WTC11 (cell line): ENCODE measurements around the gene C2orf92. TPM values are rescaled to one million over a fixed set of nuclear protein-coding genes. Genes with fewer than 3 reads are reported as not detected.

Source experiments
- ATAC-seq: fragments of 200-7000 bp; cut with Tn5 transposase; 2 replicates; pipeline ENCODE4 v1.10.0; 2021; ENCODE audit warnings: mild to moderate bottlenecking, moderate library complexity
- CTCF ChIA-PET: fragments of 300-600 bp; sonication (Branson Sonifier 250); formaldehyde crosslinking; loops from one replicate; lab custom pipeline; 2021; ENCODE audit warnings: antibody characterized with exemption; lab: Charles Lee
- POLR2A ChIA-PET: fragments of 350-600 bp; sonication (Branson Sonifier 250); formaldehyde crosslinking; loops from one replicate; lab custom pipeline; 2021; ENCODE audit warnings: antibody characterized with exemption; lab: Charles Lee
- DNase-seq: peaks from one replicate; pipeline ENCODE4 v3.0.0; 2021; ENCODE audit warnings: low spot score
- H3K27ac Mint-ChIP-seq: 2 replicates; pipeline ENCODE4 v1.8.0; 2021; ENCODE audit warnings: mixed read lengths
- H3K27me3 Mint-ChIP-seq: 2 replicates; pipeline ENCODE4 v1.8.0; 2021; ENCODE audit warnings: low read depth, mild to moderate bottlenecking, moderate library complexity, mixed read lengths
- H3K36me3 Mint-ChIP-seq: 2 replicates; pipeline ENCODE4 v1.8.0; 2021; ENCODE audit warnings: mixed read lengths
- H3K4me1 Mint-ChIP-seq: 2 replicates; pipeline ENCODE4 v1.8.0; 2022; ENCODE audit warnings: mixed read lengths
- H3K4me3 Mint-ChIP-seq: 2 replicates; pipeline ENCODE4 v1.8.0; 2021; ENCODE audit warnings: mild to moderate bottlenecking, moderate library complexity, mixed read lengths
- H3K9me3 Mint-ChIP-seq: 2 replicates; pipeline ENCODE4 v1.8.0; 2021; ENCODE audit warnings: mixed read lengths
- AFF4 ChIP-seq: sonication (generic); formaldehyde crosslinking; IDR thresholded peaks from 2 replicates; pipeline ENCODE4 v1.8.1; 2023; ENCODE audit warnings: mild to moderate bottlenecking, missing genetic modification reagents, borderline replicate concordance
- CDX4 ChIP-seq: fragments of 250-450 bp; sonication (Bioruptor Pico); IDR thresholded peaks from 2 replicates; pipeline ENCODE4 v1.9.0; 2021; ENCODE audit warnings: moderate library complexity, mild to moderate bottlenecking, inconsistent platforms, borderline replicate concordance
- CTCF ChIP-seq: fragments of 200-600 bp; IDR thresholded peaks from 2 replicates; pipeline ENCODE4 v1.8.0; 2022; ENCODE audit warnings: antibody characterized with exemption
- ELF4 ChIP-seq: sonication (generic); formaldehyde crosslinking; IDR thresholded peaks from 2 replicates; pipeline ENCODE4 v1.8.1; 2022; ENCODE audit warnings: low read depth, mild to moderate bottlenecking, moderate library complexity, missing genetic modification reagents
- GRHL2 ChIP-seq: fragments of 250-450 bp; sonication (Bioruptor Pico); IDR thresholded peaks from 2 replicates; pipeline ENCODE4 v1.8.0; 2022; ENCODE audit warnings: mild to moderate bottlenecking, moderate library complexity; ENCODE audit not compliant: insufficient replicate concordance, severe bottlenecking
- IRF1 ChIP-seq: sonication (generic); formaldehyde crosslinking; IDR thresholded peaks from 2 replicates; pipeline ENCODE4 v1.8.0; 2023; ENCODE audit warnings: missing genetic modification reagents
- JAZF1 ChIP-seq: fragments of 250-450 bp; sonication (Bioruptor Pico); IDR thresholded peaks from 2 replicates; pipeline ENCODE4 v1.9.0; 2021; ENCODE audit warnings: moderate library complexity, mild to moderate bottlenecking, inconsistent platforms
- MAX ChIP-seq: sonication (generic); formaldehyde crosslinking; IDR thresholded peaks from 2 replicates; pipeline ENCODE4 v1.8.0; 2022; ENCODE audit warnings: mild to moderate bottlenecking, missing genetic modification reagents
- NR2C2 ChIP-seq: sonication (generic); formaldehyde crosslinking; IDR thresholded peaks from 2 replicates; pipeline ENCODE4 v1.8.0; 2022; ENCODE audit warnings: mild to moderate bottlenecking, missing genetic modification reagents
- PRDM15 ChIP-seq: sonication (generic); formaldehyde crosslinking; IDR thresholded peaks from 2 replicates; pipeline ENCODE4 v1.8.0; 2022; ENCODE audit warnings: missing genetic modification reagents
- RORB ChIP-seq: fragments of 250-450 bp; sonication (Bioruptor Pico); IDR thresholded peaks from 2 replicates; pipeline ENCODE4 v1.9.0; 2021; ENCODE audit warnings: mild to moderate bottlenecking
- ZNF263 ChIP-seq: sonication (generic); formaldehyde crosslinking; IDR thresholded peaks from 2 replicates; pipeline ENCODE4 v1.8.1; 2022; ENCODE audit warnings: low read depth, mild to moderate bottlenecking, moderate library complexity, missing genetic modification reagents
- ZSCAN18 ChIP-seq: fragments of 250-450 bp; sonication (Bioruptor Pico); IDR thresholded peaks from 2 replicates; pipeline ENCODE4 v2.1.2; 2022; ENCODE audit warnings: mild to moderate bottlenecking, moderate library complexity
- total RNA-seq: library from RNA; stranded (reverse); gene quantifications from 3 replicates; pipeline ENCODE4 v1.2.3, GENCODE V29; 2021

C2orf92 gene
- total RNA-seq, 1 experiment from 2014 or later, result 5.2 TPM

- no peak for TF ChIP-seq GRHL2 (CRISPR knock-in tag)
- TF ChIP-seq IRF1, result no peak
These were observed 29.0 kb downstream of the C2orf92 start (continued) for GRCh38 chr2:97698530-97698929.

- CTCF ChIA-PET, result interaction anchor here (0.7 to 7.3 kb wide), 32 partner anchors 9 to 685 kb away, joined by 3 to 138 read pairs (median 5); partner anchors contain the start of genes ACTR1B, ANKRD36B, COX5B and ZAP70
- POLR2A ChIA-PET, result interaction anchor here (1.3 to 2.0 kb wide), 2 partner anchors 36 to 54 kb away, joined by 4 to 11 read pairs; partner anchors contain the start of genes ACTR1B and COX5B
- peak; percentile 89 for ATAC-seq
- TF ChIP-seq ZSCAN18 (CRISPR knock-in tag), result no peak
- peak; percentile 76; the same call in 1 of the 2 replicates for TF ChIP-seq MAX (CRISPR knock-in tag)
- peak; percentile 45 for TF ChIP-seq CTCF
- no peaks in the 10 kb centered on the region for H3K36me3 Mint-ChIP-seq
- peaks cover 6% of the 10 kb centered on the region; the same call in 1 of the 2 replicates for H3K27me3 Mint-ChIP-seq
- H3K4me1 Mint-ChIP-seq, result peaks cover 24% of the 10 kb centered on the region
- DNase-seq, result peak; percentile 78
- no peak overlapping the region for H3K4me3 Mint-ChIP-seq
- H3K27ac Mint-ChIP-seq, result no peak overlapping the region
- no peaks in the 10 kb centered on the region for H3K9me3 Mint-ChIP-seq
These were observed 30.4 kb downstream of the C2orf92 start for GRCh38 chr2:97699765-97700444.

- Mint-ChIP-seq H3K4me1 (peaks cover 19% of the 10 kb centered on the region), H3K4me3 (no peak overlapping the region), H3K27ac (no peak overlapping the region), H3K36me3 (no peaks in the 10 kb centered on the region), H3K9me3 (no peaks in the 10 kb centered on the region), H3K27me3 (peaks cover 6% of the 10 kb centered on the region; the same call in 1 of the 2 replicates)
- POLR2A ChIA-PET, result no interaction called here
- no peak for ATAC-seq
- no peak for TF ChIP-seq CDX4 (CRISPR knock-in tag)
- TF ChIP-seq PRDM15 (CRISPR knock-in tag), result no peak
- TF ChIP-seq RORB, result no peak
- TF ChIP-seq AFF4 (CRISPR knock-in tag), result no peak
- TF ChIP-seq ELF4 (CRISPR knock-in tag), result no peak
- no peak for TF ChIP-seq ZNF263 (CRISPR knock-in tag)
- no peak for TF ChIP-seq JAZF1
- no peak for TF ChIP-seq NR2C2
- DNase-seq, result no peak
- CTCF ChIA-PET, result interaction anchor here (1.3 to 7.3 kb wide), 9 partner anchors 10 to 111 kb away, joined by 3 to 138 read pairs (median 56); partner anchors contain the start of genes ACTR1B, ANKRD36B and ZAP70
These were observed 31.7 kb downstream of the C2orf92 start for GRCh38 chr2:97701186-97701585.
